CD1c-positive myeloid dendritic cell (primary cell): ENCODE measurements around the gene SLC6A2.
A peak's percentile ranks its signal among the peaks of the same experiment; 100 is the strongest.
"Not testable (repeated sequence)": the region's sequence is repeated elsewhere in the genome, so short reads cannot be mapped to it uniquely, and the experiment has no call there.

ENCODE experiments used
- DNase-seq: peaks from one replicate; pipeline ENCODE4 v3.0.0-alpha.2; 2016; ENCODE audit errors: extremely low spot score

The SLC6A2 gene

DNA sequence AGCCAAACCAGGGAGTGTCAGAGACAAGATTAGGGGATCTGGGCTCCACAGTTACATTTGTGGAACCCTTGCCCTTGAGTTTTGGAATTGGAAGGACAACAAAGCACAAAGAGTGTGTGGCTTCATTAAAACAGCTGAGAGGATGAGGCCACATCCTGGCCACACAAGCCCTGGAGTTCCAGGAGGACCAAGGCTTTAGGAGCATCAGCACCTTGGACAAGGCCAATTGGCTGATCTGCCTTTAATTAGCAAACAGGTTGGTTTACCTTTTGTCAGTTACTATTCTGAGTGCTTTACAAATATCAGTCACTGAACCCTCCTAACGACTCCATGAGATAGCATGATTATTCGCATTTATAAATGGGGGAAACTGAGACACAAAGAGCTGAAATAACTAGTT is 54.7 kb downstream of the SLC6A2 start:
- DNase-seq = no peak

DNA sequence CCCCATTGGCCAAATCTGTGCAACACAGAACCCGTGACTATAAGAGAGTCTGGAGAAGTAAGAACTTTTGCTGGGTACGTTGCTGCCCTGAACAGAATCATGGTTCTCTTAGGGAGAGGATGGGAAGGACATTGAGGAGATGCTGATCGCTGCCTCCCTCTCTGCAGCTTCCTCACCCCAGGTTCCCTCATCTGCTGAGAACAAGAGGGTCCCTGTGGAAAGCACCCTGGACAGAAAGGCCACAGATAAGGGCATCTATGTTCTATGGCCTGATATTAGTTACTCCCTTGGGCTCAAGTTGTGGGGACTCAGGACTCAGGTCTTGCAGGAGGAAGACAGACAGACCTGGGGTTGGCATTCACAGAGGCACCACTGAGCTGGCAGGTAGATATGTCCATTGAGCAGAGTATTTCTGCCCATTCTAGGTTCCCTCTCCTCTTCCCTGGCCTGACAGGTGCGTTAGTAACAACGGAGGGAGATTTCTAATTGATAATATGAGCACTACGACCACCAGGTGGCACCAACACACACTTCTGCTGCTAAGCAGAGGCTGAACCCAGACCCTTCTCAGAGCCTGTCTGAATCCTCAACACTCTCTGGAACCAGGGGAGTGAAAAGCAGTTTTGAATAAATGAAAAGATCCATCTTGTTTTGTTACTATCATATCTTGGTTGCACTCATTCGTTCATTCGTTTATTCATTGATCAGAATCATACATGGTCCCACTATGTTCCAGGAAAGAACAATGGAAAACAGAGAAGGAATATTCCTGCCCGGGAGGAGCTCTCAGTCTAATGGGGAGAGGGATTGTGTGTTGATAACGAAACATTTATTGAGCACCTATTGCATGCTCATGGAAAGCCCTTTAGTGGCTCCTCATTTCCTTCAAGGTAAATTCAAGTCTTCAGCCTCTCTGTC is 56.4 kb downstream of the SLC6A2 start:
- peak; percentile 71 for DNase-seq

DNA sequence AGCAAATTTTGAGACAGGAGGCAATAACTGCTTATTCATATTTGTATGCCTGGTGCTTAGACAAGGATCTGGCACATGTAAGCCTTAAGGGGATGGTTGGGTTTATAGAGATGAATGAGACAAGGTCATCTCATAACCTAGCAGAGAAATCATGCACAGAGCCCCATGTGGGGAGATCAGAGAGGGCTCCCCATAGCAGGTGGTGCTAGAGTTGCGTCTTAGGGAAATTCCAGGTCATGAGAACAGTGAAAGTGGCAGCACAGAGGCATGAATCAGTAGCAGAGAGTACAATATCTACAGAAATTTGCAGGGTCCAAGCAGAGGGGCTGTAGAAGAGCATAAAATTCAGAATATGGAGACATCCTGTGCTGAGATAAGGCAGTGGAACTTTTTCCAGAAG is 57.3 kb downstream of the SLC6A2 start:
- no peak for DNase-seq

DNA sequence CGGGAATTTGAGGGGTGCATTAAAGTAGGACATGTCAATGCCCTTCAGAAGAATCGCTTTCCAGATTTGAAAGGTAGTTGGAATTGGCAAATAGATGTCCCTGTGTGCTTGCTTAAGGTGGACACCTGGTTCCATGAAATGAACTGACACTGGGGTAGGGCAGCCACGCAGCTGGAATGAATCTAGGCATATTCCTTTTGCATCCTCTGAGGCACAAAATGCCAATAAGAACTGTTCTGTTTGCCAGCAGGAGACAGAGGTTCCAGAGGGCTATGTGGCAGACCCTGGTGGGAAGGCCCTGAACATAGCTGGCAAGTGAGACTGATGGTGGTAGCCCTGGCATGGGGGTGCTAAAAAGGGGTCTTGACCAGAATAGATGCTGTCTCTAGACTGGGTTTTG is 61.5 kb downstream of the SLC6A2 start:
- no peak for DNase-seq

DNA sequence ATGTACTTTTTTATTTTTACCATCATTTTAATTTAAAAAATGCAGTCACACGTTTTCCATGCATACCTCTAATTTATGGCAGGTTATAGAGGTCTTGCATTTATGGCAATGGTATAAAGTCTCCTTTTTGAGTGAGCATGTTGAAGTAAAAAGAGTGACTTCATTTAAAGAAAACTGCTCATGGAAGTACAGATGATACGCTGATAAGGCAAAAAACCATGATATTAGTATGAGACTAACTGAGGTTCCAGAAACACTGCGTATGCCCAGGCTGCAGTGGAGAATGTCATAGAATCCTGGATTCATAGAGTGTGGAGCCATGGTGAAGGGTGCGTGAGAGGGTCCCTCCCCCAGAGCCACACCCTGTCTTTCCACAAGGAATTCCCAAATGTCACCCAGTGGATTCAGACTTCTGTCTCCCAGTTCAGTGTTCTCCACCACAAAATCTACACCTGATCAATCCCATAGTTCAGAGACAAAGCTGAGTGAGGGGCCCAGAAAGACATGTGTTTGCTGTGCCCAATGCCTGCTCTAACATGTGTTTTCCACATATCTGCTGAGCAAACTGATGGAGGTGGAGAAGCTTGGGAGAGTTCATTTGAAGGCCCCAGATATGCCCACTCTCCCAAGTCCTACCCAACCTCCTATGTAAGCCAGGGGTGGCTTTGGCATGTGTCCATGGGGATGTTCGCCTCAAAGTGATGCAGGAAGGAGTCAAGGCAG is 69.4 kb downstream of the SLC6A2 start:
- no peak for DNase-seq

DNA sequence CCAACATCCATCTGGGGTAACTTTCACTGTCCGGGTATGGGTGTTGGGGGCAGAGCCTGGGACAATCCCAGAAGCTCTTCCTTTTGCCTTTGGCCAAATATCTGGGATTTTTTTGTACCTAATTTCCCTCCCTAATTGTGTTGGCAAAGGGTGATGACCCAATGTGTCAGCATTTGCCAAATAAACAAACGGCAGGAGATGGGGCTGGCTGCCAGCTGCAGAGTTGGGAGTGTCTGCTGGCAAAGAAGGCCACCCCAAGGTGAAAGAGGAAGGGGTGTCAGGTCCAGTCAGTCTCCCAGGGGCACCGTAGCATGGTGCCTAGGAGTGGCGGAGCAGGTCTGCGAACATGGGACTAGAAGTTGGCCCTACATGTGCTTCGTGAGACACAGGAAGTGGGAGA is 73.0 kb downstream of the SLC6A2 start:
- no peak for DNase-seq

DNA sequence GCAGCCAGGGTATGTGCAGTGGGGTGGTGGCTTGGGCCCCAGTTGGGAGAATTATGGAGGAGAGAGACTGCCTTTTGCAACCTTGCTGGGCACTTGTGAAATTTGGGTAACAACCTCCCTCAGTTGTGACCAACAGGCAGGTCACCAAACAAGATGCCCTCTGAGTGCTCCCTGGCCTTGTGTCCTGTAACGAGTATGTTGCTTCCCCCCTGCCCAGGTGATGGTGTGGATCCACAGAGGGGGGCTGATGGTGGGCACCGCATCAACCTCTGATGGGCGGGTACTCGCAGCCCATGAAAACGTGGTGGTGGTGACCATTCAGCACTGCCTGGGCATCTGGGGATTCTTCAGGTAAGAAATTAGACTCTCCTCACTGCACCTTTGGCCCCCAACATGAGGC is 74.3 kb downstream of the SLC6A2 start:
- no peak for DNase-seq

DNA sequence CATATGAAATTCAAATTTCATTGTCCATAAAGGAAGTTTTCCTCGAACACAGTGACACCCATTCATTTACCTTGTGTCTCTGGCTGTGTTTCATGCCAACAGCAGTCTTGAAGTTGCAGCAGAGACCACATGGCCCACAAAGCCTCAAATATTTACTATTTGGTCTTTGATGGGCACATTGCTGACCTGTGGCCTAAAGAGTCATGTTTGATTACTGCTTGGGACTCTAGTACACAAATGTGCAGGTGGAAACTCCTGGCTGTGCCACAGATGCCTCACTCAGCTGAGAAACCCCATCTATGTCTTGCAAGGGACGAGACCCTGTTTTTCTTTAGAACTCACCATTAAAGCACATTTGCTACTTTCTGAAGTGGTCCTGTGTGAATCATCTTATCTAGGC is 76.7 kb downstream of the SLC6A2 start:
- DNase-seq = no peak

DNA sequence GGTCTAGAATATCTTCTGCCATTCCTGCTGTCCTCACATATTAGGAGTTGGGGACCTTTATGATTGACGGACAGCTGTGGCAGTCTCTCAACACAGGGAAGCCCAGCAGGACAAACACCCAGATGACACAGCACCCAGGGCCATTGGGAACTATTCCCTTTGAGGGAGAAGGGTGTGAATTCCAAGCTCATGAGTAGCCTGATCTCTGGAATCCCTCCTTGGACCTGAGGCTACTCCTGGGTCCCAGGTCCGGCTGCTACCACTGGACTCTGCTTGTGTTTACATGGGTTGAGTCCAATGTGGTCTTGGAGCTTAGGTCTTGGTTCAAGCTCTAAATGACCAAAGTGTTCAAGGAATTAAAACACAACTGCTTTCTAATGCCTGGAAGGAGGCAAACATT is 78.9 kb downstream of the SLC6A2 start:
- no peak for DNase-seq

DNA sequence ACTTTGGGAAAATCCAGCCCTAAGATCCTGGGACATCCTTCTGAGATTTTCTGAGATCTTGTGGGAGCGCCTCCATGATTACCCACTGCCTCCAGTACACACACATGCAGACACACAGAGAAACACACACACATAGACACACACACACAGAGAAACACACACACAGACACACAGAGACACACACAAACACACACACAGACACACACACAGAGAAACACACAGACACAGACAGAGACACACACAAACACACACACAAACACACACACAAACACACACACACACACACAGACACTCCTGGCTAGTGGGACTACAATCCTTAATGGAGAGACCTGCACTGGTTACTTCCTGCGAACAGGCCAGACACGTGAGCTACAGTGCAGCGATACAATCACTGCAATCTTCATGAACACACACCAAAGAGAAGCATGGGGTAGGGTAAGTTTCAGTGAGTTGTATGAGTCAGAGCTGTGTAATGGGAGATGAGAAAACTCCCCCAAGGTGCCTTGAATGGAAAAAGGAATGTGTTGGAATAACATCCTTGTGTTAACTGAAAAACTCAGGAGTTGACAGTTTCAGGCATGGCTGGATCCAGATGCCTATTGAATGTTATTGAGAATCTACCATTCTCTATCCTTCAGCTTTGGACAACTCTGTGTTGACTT is 79.5 kb downstream of the SLC6A2 start:
- DNase-seq = no peak

DNA sequence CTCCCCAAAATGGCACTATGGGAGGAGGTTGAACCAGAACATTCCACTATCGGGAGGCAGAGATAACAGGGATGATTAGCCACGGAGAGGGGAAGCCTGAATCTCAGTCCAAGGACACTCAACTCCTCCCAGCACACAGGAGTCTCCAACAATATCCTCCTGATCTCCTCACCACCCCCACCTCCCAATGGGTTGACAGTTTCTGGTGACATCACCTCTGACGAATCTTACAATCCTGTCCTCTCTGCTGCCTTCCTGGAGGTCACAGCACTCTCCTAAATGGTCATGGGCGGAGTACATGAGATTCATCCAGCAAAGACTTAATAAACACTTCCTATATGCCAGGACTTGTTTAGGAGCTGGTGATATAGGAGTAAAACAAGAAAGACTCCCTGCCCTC is 80.9 kb downstream of the SLC6A2 start:
- no peak for DNase-seq

DNA sequence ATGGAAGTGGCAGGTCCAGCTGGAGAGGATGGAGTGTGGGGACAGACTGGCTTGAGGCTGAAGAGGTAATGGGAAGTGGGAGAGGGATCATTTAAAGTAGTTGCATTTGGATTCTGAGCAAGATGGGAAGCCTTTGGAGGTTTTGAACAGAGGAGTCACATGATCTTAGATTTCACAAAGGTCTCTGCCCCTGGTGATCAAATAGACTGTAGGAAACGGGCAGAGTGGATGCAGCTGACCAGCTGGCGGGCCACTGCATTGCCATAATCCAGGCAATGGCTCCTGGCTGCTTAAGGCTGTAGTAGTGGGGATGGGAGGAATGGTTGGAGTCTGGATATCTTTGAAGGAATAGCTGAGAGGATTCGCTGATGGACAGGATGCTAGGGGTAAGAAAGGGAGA is 81.5 kb downstream of the SLC6A2 start:
- DNase-seq = no peak

DNA sequence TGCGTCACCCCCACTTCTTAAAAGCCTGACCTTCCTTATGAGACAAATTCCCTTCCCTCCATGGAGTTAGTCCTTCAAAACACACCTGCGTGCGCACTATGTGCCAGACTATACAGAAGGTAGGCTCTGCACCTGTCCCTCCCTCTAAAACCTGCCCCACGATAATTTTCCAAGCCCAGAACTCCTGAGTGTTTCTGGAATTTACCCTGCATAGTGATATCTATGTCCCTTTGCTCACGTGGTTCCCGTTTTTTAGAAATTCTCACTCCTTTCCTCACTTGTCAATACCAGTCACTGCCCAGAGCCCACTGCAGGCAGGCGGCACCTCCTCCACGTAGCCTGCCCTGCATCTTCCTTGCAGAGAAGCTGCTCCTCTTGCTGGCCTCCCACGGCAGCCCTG is 82.2 kb downstream of the SLC6A2 start:
- DNase-seq = no peak

DNA sequence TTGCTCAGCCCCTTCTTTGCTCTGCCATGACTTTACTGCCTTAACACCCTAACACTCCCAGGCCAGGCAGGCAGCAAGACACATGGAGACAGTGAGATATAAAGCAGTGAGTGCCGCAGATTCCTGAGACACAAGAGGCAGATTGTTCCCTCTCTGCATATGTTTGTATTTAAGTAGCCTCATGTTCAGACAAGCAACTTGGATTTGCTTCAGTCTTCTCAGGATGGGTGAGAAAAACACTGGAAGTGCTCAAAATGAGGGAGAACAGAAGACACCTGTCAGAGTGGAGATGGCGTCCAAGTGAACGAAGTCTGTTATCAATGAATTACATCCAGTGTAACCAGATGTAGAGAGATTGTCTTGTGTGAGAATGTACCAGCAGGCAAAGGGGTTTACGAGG is 90.3 kb downstream of the SLC6A2 start:
- no peak for DNase-seq

DNA sequence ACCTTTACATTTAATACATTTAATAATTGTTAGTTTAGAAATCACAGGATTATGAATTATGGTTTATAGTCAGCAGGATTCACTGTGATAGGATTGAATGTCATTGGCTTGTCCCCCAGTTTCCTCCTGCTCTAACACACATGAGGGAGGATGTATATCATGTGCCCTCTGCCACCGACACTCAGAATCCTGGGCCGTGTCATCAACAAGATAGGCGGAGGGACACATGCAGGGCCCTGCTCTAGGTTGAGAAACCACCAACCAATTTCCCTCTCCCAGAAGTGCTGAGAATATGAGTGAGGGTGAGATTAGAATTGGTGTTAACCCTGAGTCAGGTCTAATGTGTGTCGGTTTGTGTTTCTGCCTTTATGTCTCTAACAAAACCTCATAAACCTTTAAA is 92.0 kb downstream of the SLC6A2 start:
- no peak for DNase-seq

DNA sequence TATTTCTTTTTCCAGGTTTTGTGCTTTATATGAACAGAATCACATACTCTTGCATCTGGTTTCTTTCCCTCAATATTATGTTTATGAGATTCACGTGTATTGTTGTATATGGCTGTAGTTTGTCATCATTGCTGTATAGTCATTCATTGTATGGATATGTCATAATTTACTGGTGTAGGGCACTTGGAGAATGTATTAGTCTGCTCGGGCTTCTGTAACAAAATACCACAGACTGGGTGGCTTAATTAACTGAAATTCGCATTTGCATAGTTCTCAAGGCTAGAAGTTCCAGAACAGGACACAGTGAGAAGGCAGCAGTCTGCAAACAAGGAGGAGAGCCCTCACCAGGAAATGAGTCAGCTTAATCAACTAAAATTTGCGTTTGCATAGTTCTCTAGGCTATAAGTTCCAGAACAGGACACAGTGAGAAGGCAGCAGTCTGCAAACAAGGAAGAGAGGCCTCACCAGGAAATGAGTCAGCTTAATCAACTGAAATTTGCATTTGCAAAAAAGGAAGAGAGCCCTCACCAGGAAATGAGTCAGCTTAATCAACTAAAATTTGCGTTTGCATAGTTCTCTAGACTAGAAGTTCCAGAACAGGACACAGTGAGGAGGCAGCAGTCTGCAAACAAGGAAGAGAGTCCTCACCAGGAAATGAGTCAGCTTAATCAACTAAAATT is 96.8 kb downstream of the SLC6A2 start:
- DNase-seq = peak; percentile 68

DNA sequence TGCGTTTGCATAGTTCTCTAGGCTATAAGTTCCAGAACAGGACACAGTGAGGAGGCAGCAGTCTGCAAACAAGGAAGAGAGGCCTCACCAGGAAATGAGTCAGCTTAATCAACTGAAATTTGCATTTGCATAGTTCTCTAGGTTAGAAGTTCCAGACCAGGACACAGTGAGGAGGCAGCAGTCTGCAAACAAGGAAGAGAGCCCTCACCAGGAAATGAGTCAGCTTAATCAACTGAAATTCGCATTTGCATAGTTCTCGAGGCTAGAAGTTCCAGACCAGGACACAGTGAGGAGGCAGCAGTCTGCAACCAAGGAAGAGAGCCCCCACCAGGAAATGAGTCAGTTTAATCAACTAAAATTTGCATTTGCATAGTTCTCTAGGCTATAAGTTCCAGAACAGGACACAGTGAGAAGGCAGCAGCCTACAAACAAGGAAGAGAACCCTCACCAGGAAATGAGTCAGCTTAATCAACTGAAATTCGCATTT is 97.4 kb downstream of the SLC6A2 start:
- not testable (repeated sequence) for DNase-seq
